Left lobe of liver (tissue), 2 donors: ENCODE results near the gene ATCAY. TPM values are rescaled to one million over a fixed set of nuclear protein-coding genes. Genes with fewer than 3 reads are reported as not detected.

Experiments used
- ATAC-seq: fragments of 200-7000 bp; cut with Tn5 transposase; one replicate; pipeline ENCODE4 v1.9.1; 2020; ENCODE audit warnings: mild to moderate bottlenecking, moderate library complexity
- DNase-seq: peaks from one replicate; pipeline ENCODE4 v3.0.0-alpha.2; 2020; ENCODE audit warnings: low spot score
- total RNA-seq: library from RNA; stranded (reverse); gene quantifications from one replicate; pipeline ENCODE4 v1.2.1, GENCODE V29; 2021
- donor health status: DM: no; HTN: no; CAD: no; lungs with moderate emphysema.
- donor health status: DM: no; HTN: yes; CAD: no.

ATCAY gene
- total RNA-seq, result not detected

GRCh38 chr19:3880471-3881271 is at the start of gene ATCAY:
Gene ATCAY (plus strand): TSS chr19:3880685. CDS start chr19:3885768, 5,083 bp downstream.
- no peak for ATAC-seq
- DNase-seq, result no peak

- no peak for ATAC-seq
These were observed 48.9 kb upstream of the ATCAY start for GRCh38 chr19:3831601-3832000.

GRCh38 chr19:3832001-3832400 is 48.5 kb upstream of the ATCAY start:
- ATAC-seq, result no peak
- DNase-seq, result no peak

More at GRCh38 chr19:3831601-3832000, 48.9 kb upstream of the ATCAY start:
- DNase-seq, result no peak

GRCh38 chr19:3833578-3834348 is 46.7 kb upstream of the ATCAY start:
- DNase-seq (no peak), ATAC-seq (no peak)

- DNase-seq (no peak), ATAC-seq (no peak)
These were observed 46.0 kb upstream of the ATCAY start for GRCh38 chr19:3834349-3835054.

- DNase-seq, result no peak
- ATAC-seq, result no peak
These were observed 45.4 kb upstream of the ATCAY start for GRCh38 chr19:3835055-3835435.

- no peak for DNase-seq
- no peak for ATAC-seq
These were observed 43.6 kb upstream of the ATCAY start for GRCh38 chr19:3836887-3837286.

- DNase-seq (no peak), ATAC-seq (no peak)
These were observed 43.2 kb upstream of the ATCAY start for GRCh38 chr19:3837332-3837731.

GRCh38 chr19:3837922-3838321 is 42.6 kb upstream of the ATCAY start:
- no peak for ATAC-seq

GRCh38 chr19:3838661-3839060 is 41.8 kb upstream of the ATCAY start:
- DNase-seq (no peak), ATAC-seq (no peak)

More at GRCh38 chr19:3837922-3838321, 42.6 kb upstream of the ATCAY start:
- DNase-seq, result no peak

GRCh38 chr19:3839941-3840340 is 40.5 kb upstream of the ATCAY start:
- DNase-seq (no peak), ATAC-seq (no peak)

GRCh38 chr19:3840804-3841203 is 39.7 kb upstream of the ATCAY start:
- ATAC-seq (no peak), DNase-seq (no peak)

GRCh38 chr19:3842948-3843347 is 37.5 kb upstream of the ATCAY start:
- no peak for ATAC-seq
- no peak for DNase-seq

GRCh38 chr19:3844596-3844995 is 35.9 kb upstream of the ATCAY start:
- DNase-seq, result no peak
- ATAC-seq, result no peak

GRCh38 chr19:3849092-3849491 is 31.4 kb upstream of the ATCAY start:
- peak; percentile 66 for ATAC-seq
- no peak for DNase-seq

GRCh38 chr19:3849787-3850186 is 30.7 kb upstream of the ATCAY start:
- ATAC-seq (no peak), DNase-seq (no peak)

- ATAC-seq (no peak), DNase-seq (no peak)
These were observed 30.0 kb upstream of the ATCAY start for GRCh38 chr19:3850320-3850972.

GRCh38 chr19:3851254-3852176 is 29.0 kb upstream of the ATCAY start:
- DNase-seq (no peak), ATAC-seq (no peak)

GRCh38 chr19:3852177-3852511 is 28.3 kb upstream of the ATCAY start:
- DNase-seq (no peak), ATAC-seq (no peak)

- DNase-seq, result peak; percentile 60
These were observed 27.8 kb upstream of the ATCAY start for GRCh38 chr19:3852614-3853254.

More at GRCh38 chr19:3852614-3853254, 27.8 kb upstream of the ATCAY start:
- peak; percentile 85 for ATAC-seq
